ENCODE measurements around the gene OR2H2.

OR2H2 gene

GRCh38 chr6:29584821-29585220 lies at the start of gene OR2H2:
OR2H2 (plus strand) TSS chr6:29585121; CDS start chr6:29587945, 2,824 bp downstream.
- H3K4me3 ChIP-seq (ENCODE audit: control insufficient read depth, low read depth, low read length): no peak within 1 kb of the TSS
- DNase-seq (ENCODE audit: low read depth): no peak
- TF ChIP-seq, protein P1, sequence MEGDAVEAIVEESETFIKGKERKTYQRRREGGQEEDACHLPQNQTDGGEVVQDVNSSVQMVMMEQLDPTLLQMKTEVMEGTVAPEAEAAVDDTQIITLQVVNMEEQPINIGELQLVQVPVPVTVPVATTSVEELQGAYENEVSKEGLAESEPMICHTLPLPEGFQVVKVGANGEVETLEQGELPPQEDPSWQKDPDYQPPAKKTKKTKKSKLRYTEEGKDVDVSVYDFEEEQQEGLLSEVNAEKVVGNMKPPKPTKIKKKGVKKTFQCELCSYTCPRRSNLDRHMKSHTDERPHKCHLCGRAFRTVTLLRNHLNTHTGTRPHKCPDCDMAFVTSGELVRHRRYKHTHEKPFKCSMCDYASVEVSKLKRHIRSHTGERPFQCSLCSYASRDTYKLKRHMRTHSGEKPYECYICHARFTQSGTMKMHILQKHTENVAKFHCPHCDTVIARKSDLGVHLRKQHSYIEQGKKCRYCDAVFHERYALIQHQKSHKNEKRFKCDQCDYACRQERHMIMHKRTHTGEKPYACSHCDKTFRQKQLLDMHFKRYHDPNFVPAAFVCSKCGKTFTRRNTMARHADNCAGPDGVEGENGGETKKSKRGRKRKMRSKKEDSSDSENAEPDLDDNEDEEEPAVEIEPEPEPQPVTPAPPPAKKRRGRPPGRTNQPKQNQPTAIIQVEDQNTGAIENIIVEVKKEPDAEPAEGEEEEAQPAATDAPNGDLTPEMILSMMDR (conservative IDR thresholded peaks at IDR 0.05; ENCODE audit: control insufficient read depth, insufficient read depth, low read depth, low read length): no peak

GRCh38 chr6:29537714-29538403 lies 47.1 kb upstream of the OR2H2 start:
- TF ChIP-seq, protein P1 (conservative IDR thresholded peaks at IDR 0.05; ENCODE audit: control insufficient read depth, insufficient read depth, low read depth, low read length): no peak
- H3K4me3 ChIP-seq (ENCODE audit: control insufficient read depth, low read depth, low read length): no peak overlapping the region
- no peak for DNase-seq (ENCODE audit: low read depth)

GRCh38 chr6:29547573-29547972 lies 37.3 kb upstream of the OR2H2 start:
- H3K4me3 ChIP-seq (ENCODE audit: control insufficient read depth, low read depth, low read length): no peak overlapping the region
- TF ChIP-seq, protein P1 (conservative IDR thresholded peaks at IDR 0.05; ENCODE audit: control insufficient read depth, insufficient read depth, low read depth, low read length): no peak
- DNase-seq (ENCODE audit: low read depth): no peak

- DNase-seq (ENCODE audit: low read depth): peak; percentile 77
- H3K4me3 ChIP-seq (ENCODE audit: control insufficient read depth, low read depth, low read length): no peak overlapping the region
Observed at GRCh38 chr6:29552512-29553051, 32.3 kb upstream of the OR2H2 start.

GRCh38 chr6:29553268-29554057 lies 31.5 kb upstream of the OR2H2 start:
- H3K4me3 ChIP-seq (ENCODE audit: control insufficient read depth, low read depth, low read length): no peak overlapping the region
- TF ChIP-seq, protein P1 (conservative IDR thresholded peaks at IDR 0.05; ENCODE audit: control insufficient read depth, insufficient read depth, low read depth, low read length): no peak
- peak; percentile 80 for DNase-seq (ENCODE audit: low read depth)

More at GRCh38 chr6:29552512-29553051, 32.3 kb upstream of the OR2H2 start:
- TF ChIP-seq, protein P1 (conservative IDR thresholded peaks at IDR 0.05; ENCODE audit: control insufficient read depth, insufficient read depth, low read depth, low read length): no peak

GRCh38 chr6:29554764-29555163 lies 30.2 kb upstream of the OR2H2 start:
- no peak for DNase-seq (ENCODE audit: low read depth)
- no peak overlapping the region for H3K4me3 ChIP-seq (ENCODE audit: control insufficient read depth, low read depth, low read length)
- TF ChIP-seq, protein P1 (conservative IDR thresholded peaks at IDR 0.05; ENCODE audit: control insufficient read depth, insufficient read depth, low read depth, low read length): no peak

Data from fibroblast of mammary gland (primary cell).